COLO668 (cell line): ENCODE data around the gene UNC13B.
A peak's percentile ranks its signal among the peaks of the same experiment; 100 is the strongest.
"Not testable (repeated sequence)": the region's sequence is repeated elsewhere in the genome, so short reads cannot be mapped to it uniquely, and the experiment has no call there.

Experiments used
- DNase-seq: peaks from one replicate; lab custom pipeline; 2025; ENCODE audit not compliant: unreplicated experiment; lab: John Stamatoyannopoulos, UW

The UNC13B gene

GRCh38 chr9:35220659-35221338, 59.0 kb downstream of the UNC13B start:
- no peak for DNase-seq

DNA sequence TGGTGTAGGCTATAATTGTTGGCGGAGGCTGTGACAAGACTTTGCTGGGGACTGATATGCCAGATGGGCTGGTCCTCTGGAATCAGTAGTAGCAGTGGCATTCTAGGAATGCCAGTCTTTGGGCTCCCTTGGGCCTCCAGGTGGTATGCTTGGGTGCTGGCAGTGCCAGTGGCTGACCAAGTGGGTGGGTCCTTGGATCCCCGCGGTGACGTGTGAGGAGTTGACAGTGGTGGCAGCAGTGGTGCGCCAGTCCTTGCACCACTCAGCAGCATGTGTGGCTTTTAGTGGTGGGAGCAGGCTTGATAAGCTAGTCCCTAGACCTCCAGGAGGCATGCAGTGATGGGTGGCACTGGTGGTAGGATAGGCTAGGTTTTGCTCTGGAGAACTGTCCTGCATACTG, 63.9 kb downstream of the UNC13B start:
- no peak for DNase-seq

GRCh38 chr9:35226651-35227050, 64.8 kb downstream of the UNC13B start:
- no peak for DNase-seq

DNA sequence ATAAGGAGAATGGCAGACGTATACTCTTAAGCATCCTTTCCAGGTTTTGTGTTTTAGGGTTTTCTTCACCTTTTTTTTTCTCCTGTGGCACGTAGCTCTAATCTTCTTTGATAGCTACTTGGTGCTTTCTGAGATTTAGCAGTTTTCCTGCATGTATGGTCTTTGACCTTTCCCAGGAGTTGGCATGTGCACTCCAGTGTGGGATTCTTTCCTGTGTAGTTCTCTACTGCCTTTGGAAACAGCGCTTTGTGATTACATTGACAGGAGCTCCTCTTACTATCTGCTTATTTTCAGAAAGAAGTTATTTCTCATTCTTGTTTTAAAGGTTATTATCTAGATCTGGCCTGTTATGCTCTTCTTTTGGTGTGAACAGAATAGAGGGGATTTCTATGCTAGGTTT, 65.5 kb downstream of the UNC13B start:
- no peak for DNase-seq

- DNase-seq, result no peak
These were observed 67.4 kb downstream of the UNC13B start for GRCh38 chr9:35229066-35229778.

DNA sequence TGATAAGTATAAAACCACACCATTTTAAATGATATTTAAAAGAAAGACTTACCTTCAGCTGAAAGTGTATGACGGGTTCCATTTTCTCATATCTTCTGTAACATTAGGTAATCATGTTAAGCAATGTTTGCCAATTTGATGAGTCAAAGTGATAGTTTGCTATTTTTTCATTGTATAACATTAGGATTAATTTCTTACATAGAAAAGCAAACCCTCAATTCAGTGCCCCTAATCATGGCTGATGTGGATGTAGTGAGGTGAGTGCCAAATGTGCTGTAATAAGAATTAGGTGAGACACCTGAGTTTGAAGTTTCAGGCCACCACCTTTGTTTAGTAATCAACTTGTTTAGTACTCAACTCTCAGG, 68.0 kb downstream of the UNC13B start:
- DNase-seq, result no peak

- no peak for DNase-seq
These were observed 71.2 kb downstream of the UNC13B start for GRCh38 chr9:35232867-35233544.

- no peak for DNase-seq
These were observed 74.9 kb downstream of the UNC13B start for GRCh38 chr9:35236692-35237091.

- DNase-seq, result peak; percentile 39
These were observed 75.5 kb downstream of the UNC13B start for GRCh38 chr9:35237311-35237710.

- not testable (repeated sequence) for DNase-seq
These were observed 84.1 kb downstream of the UNC13B start for GRCh38 chr9:35245945-35246344.

- no peak for DNase-seq
These were observed 91.3 kb downstream of the UNC13B start for GRCh38 chr9:35253075-35253474.

DNA sequence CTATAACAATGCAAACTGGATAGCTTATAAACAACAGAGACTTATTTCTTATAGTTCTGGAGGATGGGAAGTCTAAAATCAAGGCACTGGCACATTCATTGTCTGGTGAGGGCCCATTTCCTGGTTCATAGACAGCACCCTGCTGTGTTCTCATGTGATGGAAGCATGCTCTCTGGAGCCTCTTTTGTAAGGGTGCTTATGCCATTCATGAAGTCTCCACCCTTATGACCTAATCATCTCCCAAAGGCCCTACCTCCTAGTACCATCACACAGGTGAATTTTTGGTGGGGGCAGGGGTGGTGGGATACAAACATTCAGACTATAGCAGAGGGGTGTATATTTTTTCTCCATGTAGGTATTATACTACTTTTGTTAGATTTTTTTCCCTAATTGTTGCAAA, 92.4 kb downstream of the UNC13B start:
- DNase-seq, result peak; percentile 48

- no peak for DNase-seq
These were observed 93.4 kb downstream of the UNC13B start for GRCh38 chr9:35254984-35255857.

- no peak for DNase-seq
These were observed 96.3 kb downstream of the UNC13B start for GRCh38 chr9:35257986-35258659.

DNA sequence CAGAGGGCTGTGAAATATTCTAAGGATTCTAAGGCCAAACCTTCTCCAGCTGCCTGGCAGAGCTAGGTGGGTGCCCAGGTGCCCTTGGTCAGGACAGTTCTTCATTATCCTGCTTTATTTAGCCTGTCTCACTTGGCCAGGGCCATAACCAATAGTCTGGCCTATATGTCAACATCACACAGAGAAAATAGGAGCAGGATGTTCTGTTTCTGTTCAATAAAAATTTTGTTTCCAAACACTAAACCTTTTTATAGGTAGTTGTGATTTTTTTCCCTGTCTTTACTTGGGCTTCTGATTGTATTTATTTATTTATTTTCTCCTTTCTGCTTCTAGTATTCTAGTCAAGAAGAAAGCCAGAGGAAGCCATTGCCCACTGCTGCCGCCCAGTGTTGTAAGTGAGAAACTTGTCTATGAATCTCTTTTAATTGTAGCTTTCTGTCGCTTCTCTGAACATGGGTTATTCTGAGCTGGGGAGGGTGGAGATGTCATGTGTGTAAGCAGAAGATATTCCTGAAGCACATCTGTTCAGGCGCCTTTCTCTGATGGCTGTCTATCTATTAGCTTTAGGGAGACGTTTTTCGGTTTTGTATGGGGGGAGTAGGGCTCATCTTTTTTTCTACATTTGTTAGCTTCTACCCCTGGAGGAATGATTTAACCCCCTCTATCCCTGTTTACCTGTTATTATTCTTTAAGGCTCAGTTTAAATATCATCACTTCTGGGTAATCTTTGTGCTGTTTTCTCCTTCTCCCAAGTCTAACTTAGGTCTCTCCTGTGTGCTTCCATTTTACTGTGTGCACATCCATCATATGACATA, 97.1 kb downstream of the UNC13B start:
- DNase-seq, result peak; percentile 61

- no peak for DNase-seq
These were observed 98.4 kb downstream of the UNC13B start for GRCh38 chr9:35260186-35260585.

GRCh38 chr9:35262064-35262463, 100.3 kb downstream of the UNC13B start:
- DNase-seq, result no peak

DNA sequence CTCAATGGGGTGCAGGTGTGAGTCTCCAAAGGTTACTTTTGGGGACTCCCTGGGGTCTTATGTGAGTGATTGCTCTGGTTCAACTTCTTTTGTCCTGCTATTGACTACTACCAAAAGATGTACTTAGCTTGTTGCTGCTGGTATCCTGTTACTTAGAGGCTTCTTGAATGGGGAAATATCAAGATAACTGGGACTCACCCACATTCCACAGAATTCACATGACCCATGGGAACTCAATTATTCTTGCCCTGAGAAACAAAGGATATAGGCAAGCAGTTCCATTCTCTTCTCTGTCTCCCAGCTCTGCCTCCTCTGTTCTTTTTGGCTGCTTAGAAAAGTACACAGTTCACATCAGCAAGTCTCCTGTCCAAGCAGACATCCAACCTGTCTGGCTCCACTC, 105.9 kb downstream of the UNC13B start:
- DNase-seq, result no peak

- DNase-seq, result no peak
These were observed 108.1 kb downstream of the UNC13B start for GRCh38 chr9:35269919-35270318.

DNA sequence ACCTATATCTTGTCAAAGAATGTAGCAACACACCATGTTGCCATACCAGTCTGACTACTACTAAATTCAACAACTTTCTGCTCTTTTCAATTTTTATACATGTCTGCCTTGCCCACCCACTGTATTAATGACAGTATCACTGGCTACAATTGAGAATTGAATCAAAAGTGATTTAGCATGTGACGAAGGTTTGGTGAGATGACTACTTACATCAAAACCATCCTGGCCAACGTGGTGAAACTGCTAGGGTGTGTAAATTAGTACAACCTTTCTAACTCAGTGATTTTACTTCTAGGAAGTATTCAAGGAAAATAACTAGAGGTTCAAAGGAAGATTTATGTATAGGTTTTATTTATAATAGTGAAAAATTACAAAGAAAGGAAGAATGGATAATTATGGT, 109.8 kb downstream of the UNC13B start:
- DNase-seq, result no peak
